PC-3 (cell line): Measurements from ENCODE around the gene SENP7. TPM values are rescaled to one million over a fixed set of nuclear protein-coding genes. Genes with fewer than 3 reads are reported as not detected.
"Not testable (repeated sequence)": the region's sequence is repeated elsewhere in the genome, so short reads cannot be mapped to it uniquely, and the experiment has no call there.

Experiments
- ATAC-seq: fragments of 200-7000 bp; cut with Tn5 transposase; 2 replicates; pipeline ENCODE4 v1.9.1; 2020; ENCODE audit warnings: mild to moderate bottlenecking, moderate library complexity
- BruUV-seq: library from RNA; stranded (reverse); fragments of 400-500 nt; replicated peaks from 2 replicates; lab custom pipeline; 2021; lab: Mats Ljungman, UMichigan
- CTCF ChIA-PET: fragments of 300-600 bp; sonication (Branson Sonifier 250); formaldehyde crosslinking; loops from one replicate; lab custom pipeline; 2022; ENCODE audit warnings: antibody characterized with exemption; lab: Charles Lee
- POLR2A ChIA-PET: fragments of 300-600 bp; sonication (Branson Sonifier 250); formaldehyde crosslinking; loops from one replicate; lab custom pipeline; 2022; ENCODE audit warnings: antibody characterized with exemption; ENCODE audit not compliant: unreplicated experiment; lab: Charles Lee
- DNase-seq: peaks from one replicate; pipeline ENCODE4 v3.0.0-alpha.2; 2015
- H2AFZ ChIP-seq: fragments of 300-600 bp; sonication (generic); 2 replicates; pipeline ENCODE4 v1.6.0; 2016; ENCODE audit warnings: antibody characterized with exemption, low read length
- H3F3A ChIP-seq: fragments of 300-600 bp; sonication (generic); one replicate; pipeline ENCODE4 v1.6.0; 2017; ENCODE audit warnings: antibody characterized with exemption, low read length, control low read depth, mild to moderate bottlenecking; ENCODE audit not compliant: unreplicated experiment
- H3K27ac ChIP-seq: fragments of 300-600 bp; sonication (generic); 2 replicates; pipeline ENCODE4 v1.5.1; 2016; ENCODE audit warnings: mild to moderate bottlenecking, low read length
- H3K27me3 ChIP-seq: fragments of 300-600 bp; sonication (generic); 2 replicates; pipeline ENCODE4 v1.6.1; 2016; ENCODE audit warnings: low read length, mixed read lengths
- H3K36me3 ChIP-seq: fragments of 300-600 bp; sonication (generic); 2 replicates; pipeline ENCODE4 v1.6.1; 2016; ENCODE audit warnings: low read depth, mixed run types, low read length, mixed read lengths
- H3K4me1 ChIP-seq: fragments of 300-600 bp; sonication (generic); 2 replicates; pipeline ENCODE4 v1.5.1; 2016; ENCODE audit warnings: low read length; ENCODE audit not compliant: insufficient read depth
- H3K4me2 ChIP-seq: fragments of 300-600 bp; sonication (generic); 2 replicates; pipeline ENCODE4 v1.6.0; 2016; ENCODE audit warnings: low read length
- H3K4me3 ChIP-seq: fragments of 300-600 bp; sonication (generic); 2 replicates; pipeline ENCODE4 v1.5.1; 2016; ENCODE audit warnings: mild to moderate bottlenecking, low read length, mixed read lengths
- H3K79me2 ChIP-seq: fragments of 300-600 bp; sonication (generic); 2 replicates; pipeline ENCODE4 v1.6.1; 2017; ENCODE audit warnings: low read length, mixed read lengths
- H3K9ac ChIP-seq: fragments of 300-600 bp; sonication (generic); 2 replicates; pipeline ENCODE4 v1.6.0; 2016; ENCODE audit warnings: mild to moderate bottlenecking, low read length
- H3K9me2 ChIP-seq: fragments of 300-600 bp; sonication (generic); replicated peaks from 2 replicates; pipeline ENCODE4 v1.6.1; 2016; ENCODE audit warnings: mixed run types, low read length, mixed read lengths
- H3K9me3 ChIP-seq: fragments of 300-600 bp; sonication (generic); 2 replicates; pipeline ENCODE4 v1.6.1; 2016; ENCODE audit warnings: low read length, mixed read lengths
- H4K20me1 ChIP-seq: fragments of 300-600 bp; sonication (generic); 2 replicates; pipeline ENCODE4 v1.6.1; 2016; ENCODE audit warnings: low read length, mixed read lengths
- EZH2 ChIP-seq: fragments of 300-600 bp; sonication (generic); IDR thresholded peaks from one replicate; pipeline ENCODE4 v1.6.1; 2017; ENCODE audit warnings: antibody characterized with exemption, mild to moderate bottlenecking, low read length; ENCODE audit not compliant: unreplicated experiment
- EZH2phosphoT487 ChIP-seq: fragments of 300-600 bp; sonication (generic); IDR thresholded peaks from 2 replicates; pipeline ENCODE4 v1.6.1; 2018; ENCODE audit warnings: mild to moderate bottlenecking, antibody characterized with exemption, low read length, borderline replicate concordance
- intact Hi-C: fragments of 100-400 bp; cut with micrococcal nuclease; formaldehyde crosslinking; loops from 2 replicates; pipeline ENCODE4 v1.9.0; 2023
- total RNA-seq: library from RNA; depleted of rRNA; stranded (reverse); fragments of >200 nt; gene quantifications from 2 replicates; pipeline ENCODE4 v1.2.3, GENCODE V29; 2014
- TF ChIP-seq, protein P1 (sequence below): fragments of 300-600 bp; sonication (generic); conservative IDR thresholded peaks from 2 replicates; pipeline ENCODE4 v1.5.1; 2017; ENCODE audit warnings: antibody characterized with exemption, low read depth, mild to moderate bottlenecking, low read length

The SENP7 gene
- total RNA-seq, 1 experiment from 2014 or later = 4.8 TPM

DNA sequence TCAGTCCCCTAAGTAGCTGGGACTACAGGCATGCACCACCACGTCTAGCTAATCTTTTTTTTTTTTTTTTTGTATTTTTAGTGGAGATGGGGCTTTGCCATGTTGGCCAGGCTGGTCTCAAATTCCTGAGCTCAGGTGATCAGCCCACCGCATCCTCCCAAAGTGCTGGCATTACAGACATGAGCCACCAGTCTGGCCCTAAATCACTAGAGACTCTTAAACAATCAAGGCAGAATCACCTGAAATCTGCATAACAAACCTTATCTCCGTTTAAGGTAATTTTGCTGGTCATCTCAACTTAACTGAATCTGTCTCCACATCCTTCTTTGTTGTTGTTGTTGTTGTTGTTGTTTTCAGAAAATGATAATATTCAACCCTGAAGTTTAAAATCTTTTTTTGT lies 43.1 kb upstream of the SENP7 start:
- H3K27ac ChIP-seq = no peak overlapping the region
- no peaks in the 10 kb centered on the region for H3K36me3 ChIP-seq
- H3K79me2 ChIP-seq = no peaks in the 10 kb centered on the region
- intact Hi-C loops = no loop called here
- no peak for ATAC-seq
- TF ChIP-seq EZH2phosphoT487 (no peak), EZH2 (no peak)
- TF ChIP-seq, protein P1, sequence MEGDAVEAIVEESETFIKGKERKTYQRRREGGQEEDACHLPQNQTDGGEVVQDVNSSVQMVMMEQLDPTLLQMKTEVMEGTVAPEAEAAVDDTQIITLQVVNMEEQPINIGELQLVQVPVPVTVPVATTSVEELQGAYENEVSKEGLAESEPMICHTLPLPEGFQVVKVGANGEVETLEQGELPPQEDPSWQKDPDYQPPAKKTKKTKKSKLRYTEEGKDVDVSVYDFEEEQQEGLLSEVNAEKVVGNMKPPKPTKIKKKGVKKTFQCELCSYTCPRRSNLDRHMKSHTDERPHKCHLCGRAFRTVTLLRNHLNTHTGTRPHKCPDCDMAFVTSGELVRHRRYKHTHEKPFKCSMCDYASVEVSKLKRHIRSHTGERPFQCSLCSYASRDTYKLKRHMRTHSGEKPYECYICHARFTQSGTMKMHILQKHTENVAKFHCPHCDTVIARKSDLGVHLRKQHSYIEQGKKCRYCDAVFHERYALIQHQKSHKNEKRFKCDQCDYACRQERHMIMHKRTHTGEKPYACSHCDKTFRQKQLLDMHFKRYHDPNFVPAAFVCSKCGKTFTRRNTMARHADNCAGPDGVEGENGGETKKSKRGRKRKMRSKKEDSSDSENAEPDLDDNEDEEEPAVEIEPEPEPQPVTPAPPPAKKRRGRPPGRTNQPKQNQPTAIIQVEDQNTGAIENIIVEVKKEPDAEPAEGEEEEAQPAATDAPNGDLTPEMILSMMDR = no peak
- no peak overlapping the region for H3K4me3 ChIP-seq
- BruUV-seq = no TSS peak
- H3K4me1 ChIP-seq = no peaks in the 10 kb centered on the region
- no peaks in the 10 kb centered on the region for H3K27me3 ChIP-seq
- H4K20me1 ChIP-seq = no peaks in the 10 kb centered on the region
- ChIA-PET POLR2A (no interaction called here), CTCF (no interaction called here)
- H3K9me2 ChIP-seq = no peaks in the 10 kb centered on the region
- H2AFZ ChIP-seq = no peak overlapping the region
- no peaks in the 10 kb centered on the region for H3F3A ChIP-seq
- no peak overlapping the region for H3K4me2 ChIP-seq
- H3K9me3 ChIP-seq = no peaks in the 10 kb centered on the region
- no peak overlapping the region for H3K9ac ChIP-seq
- no peak for DNase-seq

DNA sequence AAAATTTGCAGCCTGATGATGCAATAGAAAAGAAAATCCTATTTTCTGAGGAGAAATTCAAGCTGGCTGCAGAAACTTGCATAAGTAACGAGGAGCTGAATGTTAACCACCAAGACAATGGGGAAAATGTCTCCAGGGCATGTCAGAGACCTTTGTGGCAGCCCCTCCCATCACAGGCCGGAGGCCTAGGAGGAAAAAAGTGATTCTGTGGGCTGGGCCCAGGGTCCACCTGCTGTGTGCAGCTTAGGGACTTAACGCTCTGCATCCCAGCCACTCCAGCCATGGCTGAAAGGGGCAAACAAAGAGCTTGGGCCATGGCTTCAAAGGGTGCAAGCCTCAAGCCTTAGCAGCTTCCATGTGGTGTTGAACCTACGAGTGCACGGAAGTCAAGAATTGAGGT lies 40.4 kb upstream of the SENP7 start:
- H3K4me1 ChIP-seq, H3K4me3 ChIP-seq, ATAC-seq, BruUV-seq, H3K79me2 ChIP-seq, POLR2A ChIA-PET, H3K27me3 ChIP-seq, H3K27ac ChIP-seq, H3K9ac ChIP-seq, H3F3A ChIP-seq, H3K36me3 ChIP-seq, H2AFZ ChIP-seq, H3K9me3 ChIP-seq, H4K20me1 ChIP-seq, intact Hi-C loops, H3K9me2 ChIP-seq, H3K4me2 ChIP-seq, DNase-seq, CTCF ChIA-PET: not testable (repeated sequence)

DNA sequence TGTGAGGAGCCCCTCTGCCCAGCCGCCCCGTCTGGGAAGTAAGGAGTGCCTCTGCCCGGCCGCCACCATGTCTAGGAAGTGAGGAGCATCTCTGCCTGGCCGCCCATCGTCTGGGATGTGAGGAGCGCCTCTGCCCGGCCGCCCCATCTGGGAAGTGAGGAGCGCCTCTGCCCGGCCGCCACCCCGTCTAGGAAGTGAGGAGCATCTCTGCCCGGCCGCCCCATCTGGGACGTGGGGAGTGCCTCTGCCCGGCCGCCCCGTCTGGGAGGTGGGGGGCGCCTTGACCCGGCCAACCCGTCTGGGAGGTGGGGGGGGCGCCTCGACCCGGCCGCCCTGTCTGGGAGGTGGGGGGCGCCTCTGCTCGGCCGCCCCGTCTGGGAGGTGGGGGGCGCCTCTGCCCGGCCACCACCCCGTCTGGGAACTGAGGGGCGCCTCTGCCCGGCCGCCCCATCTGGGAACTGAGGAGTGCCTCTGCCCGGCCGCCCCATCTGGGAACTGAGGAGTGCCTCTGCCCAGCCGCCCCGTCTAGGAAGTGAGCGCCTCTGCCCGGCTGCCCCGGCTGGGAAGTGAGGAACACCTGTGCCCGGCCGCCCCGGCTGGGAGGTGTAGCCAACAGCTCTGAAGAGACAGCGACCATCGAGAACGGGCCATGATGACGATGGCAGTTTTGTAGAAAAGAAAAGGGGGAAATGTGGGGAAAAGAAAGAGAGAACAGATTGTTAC lies 38.5 kb upstream of the SENP7 start:
- intact Hi-C loops, DNase-seq, H3K4me2 ChIP-seq, H3K9me2 ChIP-seq, H3K36me3 ChIP-seq, CTCF ChIA-PET, H3K9ac ChIP-seq, H3K4me1 ChIP-seq, H3F3A ChIP-seq, ATAC-seq, H3K9me3 ChIP-seq, H3K4me3 ChIP-seq, POLR2A ChIA-PET, H3K27me3 ChIP-seq, H4K20me1 ChIP-seq, H2AFZ ChIP-seq, BruUV-seq, H3K79me2 ChIP-seq, H3K27ac ChIP-seq: not testable (repeated sequence)

DNA sequence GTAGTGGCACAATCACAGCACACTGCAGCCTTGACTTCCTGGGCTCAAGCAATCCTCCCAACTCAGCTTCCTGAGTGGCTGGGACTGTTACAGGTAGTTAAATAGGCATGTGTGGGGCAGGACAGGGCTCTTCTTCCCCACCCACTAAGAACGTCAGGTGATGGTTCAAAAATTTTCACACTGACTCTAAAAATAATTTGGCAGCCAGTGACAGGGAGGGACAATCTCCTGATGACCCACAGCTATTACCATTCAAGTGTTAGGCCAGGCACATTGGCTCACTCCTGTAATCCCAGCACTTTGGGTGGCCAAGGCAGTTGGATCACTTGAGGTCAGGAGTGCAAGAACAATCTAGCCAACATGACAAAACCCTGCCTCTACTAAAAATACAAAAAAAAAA lies 36.5 kb upstream of the SENP7 start:
- ATAC-seq = no peak
- H3K27ac ChIP-seq = no peak overlapping the region
- BruUV-seq = no TSS peak
- H3K4me3 ChIP-seq = no peak overlapping the region
- H3K9ac ChIP-seq = no peak overlapping the region
- H4K20me1 ChIP-seq = no peaks in the 10 kb centered on the region
- H3K9me3 ChIP-seq = no peaks in the 10 kb centered on the region
- intact Hi-C loops = loop anchor here (10.0 kb wide), 1 partner anchor 135 kb away; no protein-coding TSS in a partner anchor
- no peaks in the 10 kb centered on the region for H3K9me2 ChIP-seq
- ChIA-PET POLR2A (no interaction called here), CTCF (no interaction called here)
- TF ChIP-seq, protein P1 = no peak
- TF ChIP-seq EZH2 = no peak
- no peak for TF ChIP-seq EZH2phosphoT487
- no peak overlapping the region for H3K4me2 ChIP-seq
- no peak for DNase-seq
- H2AFZ ChIP-seq = no peak overlapping the region
- no peaks in the 10 kb centered on the region for H3K4me1 ChIP-seq
- H3F3A ChIP-seq = no peaks in the 10 kb centered on the region
- no peaks in the 10 kb centered on the region for H3K27me3 ChIP-seq
- H3K36me3 ChIP-seq = no peaks in the 10 kb centered on the region
- H3K79me2 ChIP-seq = no peaks in the 10 kb centered on the region
